ENCODE measurements around the gene IL22.

GRCh38 chr12:68290126-68290525, 36.7 kb upstream of the IL22 start:
- TF ChIP-seq CTCF (IDR thresholded peaks at IDR 0.05), result no peak
- TF ChIP-seq POLR2A (IDR thresholded peaks at IDR 0.05), result no peak
- TF ChIP-seq POLR2AphosphoS5 (IDR thresholded peaks at IDR 0.05), result no peak
- no peak for TF ChIP-seq EP300 (IDR thresholded peaks at IDR 0.05)
